ENCODE results near the gene SSTR1. TPM values are rescaled to one million over a fixed set of nuclear protein-coding genes. Genes with fewer than 3 reads are reported as not detected.

SSTR1 gene
- total RNA-seq, 4 donors from 2014 or later: 1.2 to 2.7 (median 1.7) TPM

- intact Hi-C loops (cut with DNase I; ENCODE audit: low total_unique reads): no loop called here
- no peak for DNase-seq
- no peak overlapping the region for H3K4me3 ChIP-seq
- H3K27me3 ChIP-seq: no peaks in the 10 kb centered on the region
- H3K9me3 ChIP-seq: no peaks in the 10 kb centered on the region
- H3K36me3 ChIP-seq: no peaks in the 10 kb centered on the region
- TF ChIP-seq POLR2A (IDR thresholded peaks at IDR 0.05): no peak
- TF ChIP-seq CTCF (IDR thresholded peaks at IDR 0.05): no peak
- H3K27ac ChIP-seq: no peak overlapping the region
- no peaks in the 10 kb centered on the region for H3K4me1 ChIP-seq
Measured at GRCh38 chr14:38238878-38239277, 31.2 kb downstream of the SSTR1 start.

- H3K4me3 ChIP-seq: no peak overlapping the region
- no peaks in the 10 kb centered on the region for H3K36me3 ChIP-seq
- H3K9me3 ChIP-seq: no peaks in the 10 kb centered on the region
- no peaks in the 10 kb centered on the region for H3K4me1 ChIP-seq
- no peak for TF ChIP-seq CTCF (IDR thresholded peaks at IDR 0.05)
- TF ChIP-seq POLR2A (IDR thresholded peaks at IDR 0.05): no peak
- DNase-seq: no peak
- intact Hi-C loops (cut with DNase I; ENCODE audit: low total_unique reads): no loop called here
- H3K27me3 ChIP-seq: no peaks in the 10 kb centered on the region
- no peak overlapping the region for H3K27ac ChIP-seq
Measured at GRCh38 chr14:38243696-38244240, 36.1 kb downstream of the SSTR1 start.

- Histone ChIP-seq H3K9me3 (no peaks in the 10 kb centered on the region), H3K4me3 (no peak overlapping the region), H3K36me3 (no peaks in the 10 kb centered on the region), H3K27ac (no peak overlapping the region), H3K27me3 (no peaks in the 10 kb centered on the region), H3K4me1 (no peaks in the 10 kb centered on the region)
- TF ChIP-seq POLR2A (IDR thresholded peaks at IDR 0.05): no peak
- no peak for TF ChIP-seq CTCF (IDR thresholded peaks at IDR 0.05)
- DNase-seq: no peak
- intact Hi-C loops (cut with DNase I; ENCODE audit: low total_unique reads): no loop called here
Measured at GRCh38 chr14:38248321-38249028, 40.8 kb downstream of the SSTR1 start.

- no peaks in the 10 kb centered on the region for H3K4me1 ChIP-seq
Measured at GRCh38 chr14:38250331-38250730, 42.6 kb downstream of the SSTR1 start.

More at GRCh38 chr14:38250331-38250730, 42.6 kb downstream of the SSTR1 start:
- Histone ChIP-seq H3K9me3 (no peaks in the 10 kb centered on the region), H3K27me3 (no peaks in the 10 kb centered on the region), H3K27ac (peak overlapping the region in 1 of 2 donors; percentile 84), H3K36me3 (no peaks in the 10 kb centered on the region), H3K4me3 (no peak overlapping the region)
- intact Hi-C loops (cut with DNase I; ENCODE audit: low total_unique reads): no loop called here
- DNase-seq: no peak
- no peak for TF ChIP-seq CTCF (IDR thresholded peaks at IDR 0.05)
- TF ChIP-seq POLR2A (IDR thresholded peaks at IDR 0.05): no peak

Measured in uterus (tissue), 4 donors.